ENCODE data around the gene CYP11A1.

DNA sequence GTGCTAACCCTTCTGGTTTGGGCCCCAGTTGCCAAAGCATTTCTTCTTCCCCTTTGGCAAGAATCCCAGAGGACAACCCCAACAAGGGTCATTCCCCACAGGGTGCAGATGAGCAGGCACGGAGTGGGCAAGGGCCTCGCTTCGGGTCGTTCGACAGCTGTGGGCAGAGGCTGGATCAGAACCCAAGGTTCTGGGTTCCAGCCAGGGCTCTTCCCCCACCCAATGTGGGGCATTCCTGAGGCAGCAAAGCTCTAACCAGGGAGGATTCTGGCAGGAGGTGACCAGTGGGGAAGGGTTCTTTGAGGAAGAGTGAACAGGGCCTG, 48.3 kb downstream of the CYP11A1 start:
- TF ChIP-seq, protein P1, sequence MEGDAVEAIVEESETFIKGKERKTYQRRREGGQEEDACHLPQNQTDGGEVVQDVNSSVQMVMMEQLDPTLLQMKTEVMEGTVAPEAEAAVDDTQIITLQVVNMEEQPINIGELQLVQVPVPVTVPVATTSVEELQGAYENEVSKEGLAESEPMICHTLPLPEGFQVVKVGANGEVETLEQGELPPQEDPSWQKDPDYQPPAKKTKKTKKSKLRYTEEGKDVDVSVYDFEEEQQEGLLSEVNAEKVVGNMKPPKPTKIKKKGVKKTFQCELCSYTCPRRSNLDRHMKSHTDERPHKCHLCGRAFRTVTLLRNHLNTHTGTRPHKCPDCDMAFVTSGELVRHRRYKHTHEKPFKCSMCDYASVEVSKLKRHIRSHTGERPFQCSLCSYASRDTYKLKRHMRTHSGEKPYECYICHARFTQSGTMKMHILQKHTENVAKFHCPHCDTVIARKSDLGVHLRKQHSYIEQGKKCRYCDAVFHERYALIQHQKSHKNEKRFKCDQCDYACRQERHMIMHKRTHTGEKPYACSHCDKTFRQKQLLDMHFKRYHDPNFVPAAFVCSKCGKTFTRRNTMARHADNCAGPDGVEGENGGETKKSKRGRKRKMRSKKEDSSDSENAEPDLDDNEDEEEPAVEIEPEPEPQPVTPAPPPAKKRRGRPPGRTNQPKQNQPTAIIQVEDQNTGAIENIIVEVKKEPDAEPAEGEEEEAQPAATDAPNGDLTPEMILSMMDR (IDR thresholded peaks at IDR 0.05): no peak
- TF ChIP-seq POLR2AphosphoS5 (IDR thresholded peaks at IDR 0.05): no peak

Measured in upper lobe of left lung (tissue), 4 donors.